PC-9 (cell line): Measurements from ENCODE around the gene SLC6A15.

Source experiments
- EZH2 ChIP-seq: fragments of 200-600 bp; sonication (generic); IDR thresholded peaks from 2 replicates; pipeline ENCODE4 v1.8.0; 2017; ENCODE audit warnings: antibody characterized with exemption, low read depth
- TF ChIP-seq, protein P1 (sequence below): fragments of 200-600 bp; sonication (generic); conservative IDR thresholded peaks from 2 replicates; pipeline ENCODE4 v1.6.1; 2017; ENCODE audit warnings: mixed run types, antibody characterized with exemption, mild to moderate bottlenecking, moderate library complexity

GRCh38 chr12:84814664-84815245 lies 97.8 kb downstream of the SLC6A15 start:
- no peak for TF ChIP-seq EZH2
- TF ChIP-seq, protein P1, sequence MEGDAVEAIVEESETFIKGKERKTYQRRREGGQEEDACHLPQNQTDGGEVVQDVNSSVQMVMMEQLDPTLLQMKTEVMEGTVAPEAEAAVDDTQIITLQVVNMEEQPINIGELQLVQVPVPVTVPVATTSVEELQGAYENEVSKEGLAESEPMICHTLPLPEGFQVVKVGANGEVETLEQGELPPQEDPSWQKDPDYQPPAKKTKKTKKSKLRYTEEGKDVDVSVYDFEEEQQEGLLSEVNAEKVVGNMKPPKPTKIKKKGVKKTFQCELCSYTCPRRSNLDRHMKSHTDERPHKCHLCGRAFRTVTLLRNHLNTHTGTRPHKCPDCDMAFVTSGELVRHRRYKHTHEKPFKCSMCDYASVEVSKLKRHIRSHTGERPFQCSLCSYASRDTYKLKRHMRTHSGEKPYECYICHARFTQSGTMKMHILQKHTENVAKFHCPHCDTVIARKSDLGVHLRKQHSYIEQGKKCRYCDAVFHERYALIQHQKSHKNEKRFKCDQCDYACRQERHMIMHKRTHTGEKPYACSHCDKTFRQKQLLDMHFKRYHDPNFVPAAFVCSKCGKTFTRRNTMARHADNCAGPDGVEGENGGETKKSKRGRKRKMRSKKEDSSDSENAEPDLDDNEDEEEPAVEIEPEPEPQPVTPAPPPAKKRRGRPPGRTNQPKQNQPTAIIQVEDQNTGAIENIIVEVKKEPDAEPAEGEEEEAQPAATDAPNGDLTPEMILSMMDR: no peak
